Stimulated activated CD4-positive, alpha-beta T cell treated with anti-CD3 and anti-CD28 coated beads, Interleukin-2, amount 100 ng/mL, for 4 hours (primary cell): ENCODE results near the gene CDH4.

ENCODE experiments used
- DNase-seq: peaks from one replicate; pipeline ENCODE4 v3.0.0-alpha.2; 2020; ENCODE audit warnings: low read depth

Gene CDH4

GRCh38 chr20:61807471-61808160, 555.6 kb downstream of the CDH4 start:
- no peak for DNase-seq

- no peak for DNase-seq
Measured at GRCh38 chr20:61808447-61808846, 556.4 kb downstream of the CDH4 start.

GRCh38 chr20:61809006-61809770, 557.1 kb downstream of the CDH4 start:
- no peak for DNase-seq

- no peak for DNase-seq
Measured at GRCh38 chr20:61810066-61810737, 558.1 kb downstream of the CDH4 start.

GRCh38 chr20:61810738-61811135, 558.7 kb downstream of the CDH4 start:
- no peak for DNase-seq

GRCh38 chr20:61811166-61811565, 559.1 kb downstream of the CDH4 start:
- DNase-seq = no peak

- DNase-seq = no peak
Measured at GRCh38 chr20:61812121-61812844, 560.2 kb downstream of the CDH4 start.

- no peak for DNase-seq
Measured at GRCh38 chr20:61812845-61813485, 560.9 kb downstream of the CDH4 start.

GRCh38 chr20:61813791-61814190, 561.7 kb downstream of the CDH4 start:
- no peak for DNase-seq

- DNase-seq = no peak
Measured at GRCh38 chr20:61814244-61814643, 562.2 kb downstream of the CDH4 start.

- DNase-seq = no peak
Measured at GRCh38 chr20:61814726-61815125, 562.7 kb downstream of the CDH4 start.

- no peak for DNase-seq
Measured at GRCh38 chr20:61815176-61815575, 563.1 kb downstream of the CDH4 start.

- DNase-seq = no peak
Measured at GRCh38 chr20:61815678-61816077, 563.6 kb downstream of the CDH4 start.

GRCh38 chr20:61816606-61817460, 564.8 kb downstream of the CDH4 start:
- DNase-seq = no peak

GRCh38 chr20:61817575-61817974, 565.5 kb downstream of the CDH4 start:
- no peak for DNase-seq

- no peak for DNase-seq
Measured at GRCh38 chr20:61818746-61819573, 566.9 kb downstream of the CDH4 start.

- DNase-seq = no peak
Measured at GRCh38 chr20:61819574-61819846, 567.4 kb downstream of the CDH4 start.

GRCh38 chr20:61819921-61820825, 568.1 kb downstream of the CDH4 start:
- DNase-seq = no peak

- no peak for DNase-seq
Measured at GRCh38 chr20:61821735-61822134, 569.7 kb downstream of the CDH4 start.
